ENCODE measurements around the gene TAS1R1. TPM values are rescaled to one million over a fixed set of nuclear protein-coding genes. Genes with fewer than 3 reads are reported as not detected.

The TAS1R1 gene
- total and polyA plus RNA-seq, 12 donors, result not detected

GRCh38 chr1:6601923-6602668 lies 47.0 kb downstream of the TAS1R1 start:
- Histone ChIP-seq H3K4me1 (peaks cover 24 to 74% (median 59%) of the 10 kb centered on the region in 9 donors), H3K27me3 (no peaks in the 10 kb centered on the region), H3K9me3 (no peaks in the 10 kb centered on the region), H3K36me3 (peaks cover 0 to 28% (median 18%) of the 10 kb centered on the region in 9 donors), H3K27ac (peak overlapping the region; percentile 96 to 100 (median 99)), H3K4me3 (peak overlapping the region; percentile 68 to 96 (median 86))
- intact Hi-C loops (cut with DNase I), result loop anchor here in 3 of 10 donors (1.0 to 10.0 kb wide), 4 partner anchors 21 to 50 kb away; partner anchors contain the start of genes NOL9 (in 3 of the 3) and TAS1R1 (in 1 of the 3)
- ATAC-seq, result peak in 6 of 8 donors; percentile 0 to 33 (median 19)
- 0 to 1% methylated on average over 95 to 103 of the region's 103 CpGs for WGBS, 2 donors
- TF ChIP-seq, protein P1, sequence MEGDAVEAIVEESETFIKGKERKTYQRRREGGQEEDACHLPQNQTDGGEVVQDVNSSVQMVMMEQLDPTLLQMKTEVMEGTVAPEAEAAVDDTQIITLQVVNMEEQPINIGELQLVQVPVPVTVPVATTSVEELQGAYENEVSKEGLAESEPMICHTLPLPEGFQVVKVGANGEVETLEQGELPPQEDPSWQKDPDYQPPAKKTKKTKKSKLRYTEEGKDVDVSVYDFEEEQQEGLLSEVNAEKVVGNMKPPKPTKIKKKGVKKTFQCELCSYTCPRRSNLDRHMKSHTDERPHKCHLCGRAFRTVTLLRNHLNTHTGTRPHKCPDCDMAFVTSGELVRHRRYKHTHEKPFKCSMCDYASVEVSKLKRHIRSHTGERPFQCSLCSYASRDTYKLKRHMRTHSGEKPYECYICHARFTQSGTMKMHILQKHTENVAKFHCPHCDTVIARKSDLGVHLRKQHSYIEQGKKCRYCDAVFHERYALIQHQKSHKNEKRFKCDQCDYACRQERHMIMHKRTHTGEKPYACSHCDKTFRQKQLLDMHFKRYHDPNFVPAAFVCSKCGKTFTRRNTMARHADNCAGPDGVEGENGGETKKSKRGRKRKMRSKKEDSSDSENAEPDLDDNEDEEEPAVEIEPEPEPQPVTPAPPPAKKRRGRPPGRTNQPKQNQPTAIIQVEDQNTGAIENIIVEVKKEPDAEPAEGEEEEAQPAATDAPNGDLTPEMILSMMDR (IDR thresholded peaks at IDR 0.05), result no peak
- peak; percentile 38 to 60 for DNase-seq

DNA sequence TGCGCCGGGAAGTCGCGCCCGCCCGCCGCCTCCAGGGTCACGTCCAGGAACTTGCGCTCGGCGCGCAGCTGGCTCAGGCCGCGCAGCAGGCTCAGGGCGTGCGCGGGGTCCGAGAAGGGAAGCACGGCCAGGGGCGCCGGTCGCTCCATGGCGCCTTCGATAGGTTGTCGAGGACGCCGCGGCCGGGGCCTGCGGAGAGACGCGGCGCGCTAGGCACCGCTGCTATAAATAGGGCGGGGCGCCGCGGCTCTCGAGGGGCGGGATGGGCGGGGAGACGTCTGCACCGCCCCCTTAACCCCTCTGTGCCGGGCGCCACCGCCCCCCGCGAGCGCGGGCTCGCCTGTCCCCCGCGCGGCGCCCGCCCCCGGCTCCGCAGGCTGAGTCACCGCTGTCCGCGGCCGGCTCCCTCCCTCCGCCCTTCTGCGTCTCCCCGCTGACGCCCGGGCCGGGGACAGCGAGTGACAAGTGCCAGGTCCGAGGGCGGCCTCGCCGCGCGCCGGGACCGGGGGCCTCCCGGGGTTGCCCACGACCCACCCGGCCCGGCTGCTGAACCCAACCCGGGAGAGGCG lies 47.6 kb downstream of the TAS1R1 start, which contains the start of gene KLHL21:
KLHL21 (minus strand) TSS at position 201 of the 569 bp plus-strand sequence; CDS start at position 149, 52 bp downstream.
- TF ChIP-seq, protein P1 (IDR thresholded peaks at IDR 0.05), result no peak
- intact Hi-C loops (cut with DNase I), result loop anchor here in 2 of 10 donors (1.0 to 10.0 kb wide), 3 partner anchors 11 to 50 kb away; partner anchors contain the start of genes NOL9 (in 2 of the 2), PHF13 (in 1 of the 2) and TAS1R1 (in 1 of the 2)

DNA sequence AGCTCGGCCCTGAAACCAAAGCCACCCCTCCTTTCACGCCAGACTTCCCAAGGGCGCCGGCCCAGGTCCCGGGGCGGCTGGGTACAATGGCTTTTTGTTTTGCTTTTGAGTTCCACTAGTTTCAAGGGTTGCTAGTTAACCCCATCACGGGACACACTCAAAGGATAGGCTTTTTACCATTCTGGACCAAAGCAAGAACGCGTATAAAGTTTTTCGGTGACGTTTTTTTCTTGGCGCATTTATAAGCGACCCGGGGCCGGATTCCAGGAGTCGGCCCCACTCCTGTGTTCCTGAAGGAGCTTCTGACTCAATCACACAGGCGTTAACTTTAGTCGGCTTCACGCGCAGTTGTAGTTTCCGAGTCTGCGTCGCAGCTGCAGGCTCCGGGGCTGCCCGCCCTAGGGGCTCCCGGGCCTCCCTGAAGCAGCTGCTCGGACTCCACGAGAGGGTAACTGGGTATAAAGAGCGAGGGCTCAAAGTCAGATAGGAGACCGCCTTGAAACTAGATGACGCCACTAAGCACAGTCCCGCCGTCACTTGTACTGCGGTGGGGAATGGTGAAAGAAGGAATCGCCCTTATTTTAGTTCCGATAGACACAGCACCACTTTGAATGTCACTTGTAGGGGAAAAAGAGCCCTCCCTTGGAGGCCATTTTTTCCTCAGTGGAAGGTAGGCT lies 48.3 kb downstream of the TAS1R1 start:
- intact Hi-C loops (cut with DNase I), result loop anchor here in 2 of 10 donors (1.0 to 10.0 kb wide), 3 partner anchors 10 to 51 kb away; partner anchors contain the start of genes NOL9 (in 2 of the 2), PHF13 (in 1 of the 2) and TAS1R1 (in 1 of the 2)
- peak overlapping the region; percentile 96 to 100 (median 99) for H3K27ac ChIP-seq
- TF ChIP-seq, protein P1 (IDR thresholded peaks at IDR 0.05), result no peak
- peaks cover 0 to 15% (median 7%) of the 10 kb centered on the region in 9 donors for H3K36me3 ChIP-seq
- peaks cover 13 to 62% (median 46%) of the 10 kb centered on the region in 9 donors for H3K4me1 ChIP-seq
- H3K27me3 ChIP-seq, result no peaks in the 10 kb centered on the region
- H3K9me3 ChIP-seq, result no peaks in the 10 kb centered on the region
- WGBS, 2 donors, result 1% methylated on average over 36 of the region's 36 CpGs
- ATAC-seq (peak; percentile 19 to 47 (median 35)), DNase-seq (peak; percentile 69 to 71)
- H3K4me3 ChIP-seq, result peak overlapping the region; percentile 26 to 92 (median 86)

More for the DNA sequence above, 47.6 kb downstream of the TAS1R1 start, which contains the start of gene KLHL21:
- peaks cover 18 to 68% (median 53%) of the 10 kb centered on the region in 9 donors for H3K4me1 ChIP-seq
- ATAC-seq (peak; percentile 68 to 89 (median 84)), DNase-seq (peak; percentile 91 to 92)
- H3K4me3 ChIP-seq, result peak within 1 kb of the TSS; percentile 68 to 96 (median 86)
- peaks cover 0 to 21% (median 13%) of the 10 kb centered on the region in 9 donors for H3K36me3 ChIP-seq
- no peaks in the 10 kb centered on the region for H3K27me3 ChIP-seq
- H3K27ac ChIP-seq, result peak within 1 kb of the TSS; percentile 96 to 100 (median 99)
- no peaks in the 10 kb centered on the region for H3K9me3 ChIP-seq
- 0 to 1% methylated on average over 44 to 82 of the region's 84 CpGs for WGBS, 2 donors
